ENCODE results near the gene MTCL1. TPM values are rescaled to one million over a fixed set of nuclear protein-coding genes. Genes with fewer than 3 reads are reported as not detected.

Gene MTCL1
- total RNA-seq, 1 experiment from 2014 or later, result 22.7 TPM

DNA sequence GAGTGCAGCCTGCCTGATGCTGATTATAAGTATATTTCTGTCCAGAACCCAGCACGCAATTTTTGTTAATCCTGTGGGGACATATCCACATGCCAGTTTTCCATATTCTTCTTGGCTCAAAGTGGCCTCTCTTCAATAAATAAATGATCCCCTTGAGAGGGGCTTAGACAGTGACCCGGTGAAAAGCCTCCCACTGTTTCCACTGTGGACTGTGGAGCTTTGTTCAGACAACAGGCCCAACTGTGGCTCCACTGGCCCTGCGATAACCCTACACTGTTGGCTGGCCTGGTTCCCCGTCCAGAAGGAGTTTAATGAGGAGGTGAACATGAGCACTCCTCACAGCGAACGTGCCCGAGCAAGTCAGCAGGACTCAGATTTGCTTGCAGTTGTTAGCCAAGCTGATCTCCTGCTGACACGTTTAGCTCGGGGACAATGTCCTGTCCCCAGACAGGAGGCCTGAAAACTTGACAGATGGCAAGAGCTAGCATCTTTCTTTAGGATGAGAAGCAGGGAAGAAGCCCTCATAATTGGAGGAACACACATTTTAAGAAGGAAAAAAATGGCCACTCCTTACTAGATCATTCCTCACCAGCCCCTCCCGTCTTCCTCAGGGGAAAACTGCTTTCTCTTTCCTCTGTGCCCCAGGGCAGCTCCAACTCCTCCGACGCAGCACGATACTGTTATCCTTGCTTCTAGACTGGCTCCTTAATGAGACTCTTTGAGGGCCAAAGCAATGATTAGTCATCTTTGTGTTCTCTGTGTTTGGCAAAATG lies 20.0 kb upstream of the MTCL1 start:
- no peak overlapping the region for H3K9ac ChIP-seq (ENCODE audit: low read length)
- no peaks in the 10 kb centered on the region for H3K36me3 ChIP-seq (ENCODE audit: control insufficient read depth in 1 of 2, insufficient read depth in 2 of 2, low read length in 2 of 2)
- H3K27me3 ChIP-seq (ENCODE audit: insufficient read depth, low read length), result no peaks in the 10 kb centered on the region
- DNase-seq (ENCODE audit: low read depth, low spot score), result no peak
- H3K4me1 ChIP-seq (ENCODE audit: control insufficient read depth in 1 of 2, insufficient read depth in 2 of 2, low read length in 2 of 2), result peaks cover 0 to 6% of the 10 kb centered on the region in 2 experiments; a peak in 1 of 4 replicates
- intact Hi-C loops (cut with micrococcal nuclease), result no loop called here
- H3K9me3 ChIP-seq (ENCODE audit: control insufficient read depth in 1 of 2, insufficient read depth in 1 of 2, low read depth in 1 of 2, low read length in 2 of 2), result no peaks in the 10 kb centered on the region
- ChIA-PET RAD21 (ENCODE audit: low non-redundant PET in 1 of 2, low total read pairs in 2 of 2, uncharacterized antibody in 2 of 2, unreplicated experiment in 2 of 2) (no interaction called here), CTCF (interaction anchor here (3.6 kb wide), 1 partner anchor 11 kb away, joined by 21 read pairs; no protein-coding TSS in a partner anchor), POLR2A (no interaction called here)
- H4K20me1 ChIP-seq (ENCODE audit: insufficient read depth), result no peaks in the 10 kb centered on the region
- H3K4me3 ChIP-seq (replicated peaks in 1 of 2; ENCODE audit: low read depth in 1 of 2, low read length in 2 of 2), result no peak overlapping the region
- no peak overlapping the region for H3K4me2 ChIP-seq (ENCODE audit: low read length)
- TF ChIP-seq ZFX (IDR thresholded peaks at IDR 0.05) (no peak), ELF1 (IDR thresholded peaks at IDR 0.05; ENCODE audit: borderline replicate concordance, low read depth) (no peak), EZH2 (IDR thresholded peaks at IDR 0.05) (no peak), TCF7L2 (IDR thresholded peaks at IDR 0.05; ENCODE audit: borderline replicate concordance, extremely low read depth, insufficient read depth, insufficient read length) (no peak), JUND (IDR thresholded peaks at IDR 0.05) (no peak), POLR2AphosphoS5 (IDR thresholded peaks at IDR 0.05; ENCODE audit: low read depth, low read length) (no peak), EZH2phosphoT487 (IDR thresholded peaks at IDR 0.05; ENCODE audit: borderline replicate concordance) (no peak), CEBPB (IDR thresholded peaks at IDR 0.05; ENCODE audit: low read depth) (no peak), YY1 (IDR thresholded peaks at IDR 0.05; ENCODE audit: extremely low read depth, insufficient replicate concordance, low read depth, low read length) (no peak), CBX3 (IDR thresholded peaks at IDR 0.05; ENCODE audit: low read depth) (no peak), SRF (IDR thresholded peaks at IDR 0.05; ENCODE audit: low read depth) (no peak), RAD21 (IDR thresholded peaks at IDR 0.05; ENCODE audit: low read depth) (no peak), FOSL1 (IDR thresholded peaks at IDR 0.05; ENCODE audit: low read depth) (no peak), SIN3A (IDR thresholded peaks at IDR 0.05; ENCODE audit: low read depth) (no peak), EGR1 (IDR thresholded peaks at IDR 0.05; ENCODE audit: low read depth) (no peak)
- TF ChIP-seq, protein P1, sequence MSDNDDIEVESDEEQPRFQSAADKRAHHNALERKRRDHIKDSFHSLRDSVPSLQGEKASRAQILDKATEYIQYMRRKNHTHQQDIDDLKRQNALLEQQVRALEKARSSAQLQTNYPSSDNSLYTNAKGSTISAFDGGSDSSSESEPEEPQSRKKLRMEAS (IDR thresholded peaks at IDR 0.05), result no peak
- TF ChIP-seq, protein P2, sequence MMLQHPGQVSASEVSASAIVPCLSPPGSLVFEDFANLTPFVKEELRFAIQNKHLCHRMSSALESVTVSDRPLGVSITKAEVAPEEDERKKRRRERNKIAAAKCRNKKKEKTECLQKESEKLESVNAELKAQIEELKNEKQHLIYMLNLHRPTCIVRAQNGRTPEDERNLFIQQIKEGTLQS (IDR thresholded peaks at IDR 0.05), result no peak
- TF ChIP-seq, protein P3, sequence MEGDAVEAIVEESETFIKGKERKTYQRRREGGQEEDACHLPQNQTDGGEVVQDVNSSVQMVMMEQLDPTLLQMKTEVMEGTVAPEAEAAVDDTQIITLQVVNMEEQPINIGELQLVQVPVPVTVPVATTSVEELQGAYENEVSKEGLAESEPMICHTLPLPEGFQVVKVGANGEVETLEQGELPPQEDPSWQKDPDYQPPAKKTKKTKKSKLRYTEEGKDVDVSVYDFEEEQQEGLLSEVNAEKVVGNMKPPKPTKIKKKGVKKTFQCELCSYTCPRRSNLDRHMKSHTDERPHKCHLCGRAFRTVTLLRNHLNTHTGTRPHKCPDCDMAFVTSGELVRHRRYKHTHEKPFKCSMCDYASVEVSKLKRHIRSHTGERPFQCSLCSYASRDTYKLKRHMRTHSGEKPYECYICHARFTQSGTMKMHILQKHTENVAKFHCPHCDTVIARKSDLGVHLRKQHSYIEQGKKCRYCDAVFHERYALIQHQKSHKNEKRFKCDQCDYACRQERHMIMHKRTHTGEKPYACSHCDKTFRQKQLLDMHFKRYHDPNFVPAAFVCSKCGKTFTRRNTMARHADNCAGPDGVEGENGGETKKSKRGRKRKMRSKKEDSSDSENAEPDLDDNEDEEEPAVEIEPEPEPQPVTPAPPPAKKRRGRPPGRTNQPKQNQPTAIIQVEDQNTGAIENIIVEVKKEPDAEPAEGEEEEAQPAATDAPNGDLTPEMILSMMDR (IDR thresholded peaks at IDR 0.05 in 2 of 3, conservative IDR thresholded peaks at IDR 0.05 in 1 of 3; ENCODE audit: borderline replicate concordance in 1 of 3, insufficient read depth in 1 of 3, low read depth in 2 of 3, low read length in 2 of 3), result no peak
- TF ChIP-seq, protein P4, sequence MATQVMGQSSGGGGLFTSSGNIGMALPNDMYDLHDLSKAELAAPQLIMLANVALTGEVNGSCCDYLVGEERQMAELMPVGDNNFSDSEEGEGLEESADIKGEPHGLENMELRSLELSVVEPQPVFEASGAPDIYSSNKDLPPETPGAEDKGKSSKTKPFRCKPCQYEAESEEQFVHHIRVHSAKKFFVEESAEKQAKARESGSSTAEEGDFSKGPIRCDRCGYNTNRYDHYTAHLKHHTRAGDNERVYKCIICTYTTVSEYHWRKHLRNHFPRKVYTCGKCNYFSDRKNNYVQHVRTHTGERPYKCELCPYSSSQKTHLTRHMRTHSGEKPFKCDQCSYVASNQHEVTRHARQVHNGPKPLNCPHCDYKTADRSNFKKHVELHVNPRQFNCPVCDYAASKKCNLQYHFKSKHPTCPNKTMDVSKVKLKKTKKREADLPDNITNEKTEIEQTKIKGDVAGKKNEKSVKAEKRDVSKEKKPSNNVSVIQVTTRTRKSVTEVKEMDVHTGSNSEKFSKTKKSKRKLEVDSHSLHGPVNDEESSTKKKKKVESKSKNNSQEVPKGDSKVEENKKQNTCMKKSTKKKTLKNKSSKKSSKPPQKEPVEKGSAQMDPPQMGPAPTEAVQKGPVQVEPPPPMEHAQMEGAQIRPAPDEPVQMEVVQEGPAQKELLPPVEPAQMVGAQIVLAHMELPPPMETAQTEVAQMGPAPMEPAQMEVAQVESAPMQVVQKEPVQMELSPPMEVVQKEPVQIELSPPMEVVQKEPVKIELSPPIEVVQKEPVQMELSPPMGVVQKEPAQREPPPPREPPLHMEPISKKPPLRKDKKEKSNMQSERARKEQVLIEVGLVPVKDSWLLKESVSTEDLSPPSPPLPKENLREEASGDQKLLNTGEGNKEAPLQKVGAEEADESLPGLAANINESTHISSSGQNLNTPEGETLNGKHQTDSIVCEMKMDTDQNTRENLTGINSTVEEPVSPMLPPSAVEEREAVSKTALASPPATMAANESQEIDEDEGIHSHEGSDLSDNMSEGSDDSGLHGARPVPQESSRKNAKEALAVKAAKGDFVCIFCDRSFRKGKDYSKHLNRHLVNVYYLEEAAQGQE (IDR thresholded peaks at IDR 0.05; ENCODE audit: low read depth), result no peak
- TF ChIP-seq, protein P5, sequence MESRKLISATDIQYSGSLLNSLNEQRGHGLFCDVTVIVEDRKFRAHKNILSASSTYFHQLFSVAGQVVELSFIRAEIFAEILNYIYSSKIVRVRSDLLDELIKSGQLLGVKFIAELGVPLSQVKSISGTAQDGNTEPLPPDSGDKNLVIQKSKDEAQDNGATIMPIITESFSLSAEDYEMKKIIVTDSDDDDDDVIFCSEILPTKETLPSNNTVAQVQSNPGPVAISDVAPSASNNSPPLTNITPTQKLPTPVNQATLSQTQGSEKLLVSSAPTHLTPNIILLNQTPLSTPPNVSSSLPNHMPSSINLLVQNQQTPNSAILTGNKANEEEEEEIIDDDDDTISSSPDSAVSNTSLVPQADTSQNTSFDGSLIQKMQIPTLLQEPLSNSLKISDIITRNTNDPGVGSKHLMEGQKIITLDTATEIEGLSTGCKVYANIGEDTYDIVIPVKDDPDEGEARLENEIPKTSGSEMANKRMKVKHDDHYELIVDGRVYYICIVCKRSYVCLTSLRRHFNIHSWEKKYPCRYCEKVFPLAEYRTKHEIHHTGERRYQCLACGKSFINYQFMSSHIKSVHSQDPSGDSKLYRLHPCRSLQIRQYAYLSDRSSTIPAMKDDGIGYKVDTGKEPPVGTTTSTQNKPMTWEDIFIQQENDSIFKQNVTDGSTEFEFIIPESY (IDR thresholded peaks at IDR 0.05; ENCODE audit: extremely low read depth, insufficient replicate concordance, low read length), result no peak
- no TSS peak for BruUV-seq (replicated peaks)
- H3K79me2 ChIP-seq (ENCODE audit: insufficient read depth, low read length), result no peaks in the 10 kb centered on the region
- H3K9me2 ChIP-seq (ENCODE audit: insufficient read depth), result no peaks in the 10 kb centered on the region
- H3K27ac ChIP-seq (ENCODE audit: low read depth, low read length), result no peak overlapping the region
- no peak overlapping the region for H2AFZ ChIP-seq (ENCODE audit: low read depth, low read length, poor library complexity, severe bottlenecking)
- ATAC-seq, result no peak

All from HCT116 (cell line).